Astrocyte of the hippocampus (primary cell): Measurements from ENCODE around the gene CACNA2D3.
"Not testable (repeated sequence)": the region's sequence is repeated elsewhere in the genome, so short reads cannot be mapped to it uniquely, and the experiment has no call there.

Source experiments
- DNase-seq: peaks from one replicate; pipeline ENCODE4 v3.0.0; 2011; ENCODE audit warnings: low read depth, low spot score

The CACNA2D3 gene

DNA sequence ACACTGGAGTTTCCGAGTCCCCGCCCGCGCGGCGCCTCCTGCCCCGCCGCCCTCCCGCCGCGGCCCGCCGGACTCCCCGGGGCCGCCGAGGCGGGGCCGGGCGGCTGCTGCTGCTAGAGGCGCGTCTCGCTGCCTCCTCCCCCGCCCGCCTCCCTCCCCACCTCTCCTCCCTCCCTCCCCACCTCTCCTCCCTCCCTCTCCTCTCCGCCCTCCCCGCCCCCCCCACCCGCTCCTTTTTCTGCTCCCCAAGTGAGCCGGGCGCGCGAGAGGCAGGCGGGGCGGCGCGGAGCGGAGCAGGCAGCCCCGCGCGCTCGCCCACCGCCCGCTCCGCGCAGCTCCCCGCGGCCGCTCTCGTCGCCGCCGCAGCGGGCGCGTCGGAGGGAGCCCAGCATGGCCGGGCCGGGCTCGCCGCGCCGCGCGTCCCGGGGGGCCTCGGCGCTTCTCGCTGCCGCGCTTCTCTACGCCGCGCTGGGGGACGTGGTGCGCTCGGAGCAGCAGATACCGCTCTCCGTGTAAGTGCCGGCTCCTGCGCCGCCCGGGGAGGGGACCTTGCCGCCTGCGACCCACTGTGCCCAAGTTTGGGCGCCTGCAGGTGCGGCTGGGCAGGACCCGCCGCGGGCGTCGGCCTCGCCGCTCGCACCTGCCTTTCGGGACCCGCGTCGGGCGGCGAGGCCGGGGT is at the start of gene CACNA2D3:
Gene CACNA2D3, plus strand, starts transcription at position 229 of the 679 bp plus-strand sequence.
- DNase-seq, result peak; percentile 46

DNA sequence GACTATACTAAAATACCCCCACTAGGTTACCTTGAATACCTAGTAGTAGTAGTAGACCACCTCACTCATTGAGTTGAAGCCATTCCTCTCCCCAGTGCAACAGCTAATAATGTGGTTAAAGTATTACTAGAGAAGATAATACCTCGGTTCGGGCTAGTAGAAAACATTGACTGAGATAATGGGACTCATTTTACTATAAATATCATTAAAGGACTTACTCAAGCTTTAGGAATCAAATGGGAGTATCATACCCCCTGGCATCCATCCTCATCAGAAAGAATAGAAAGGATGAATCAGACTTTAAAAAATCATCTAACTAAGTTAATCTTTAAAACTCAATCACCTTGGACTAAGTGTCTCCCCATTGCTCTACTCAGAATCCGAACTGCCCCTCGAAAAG is 49.0 kb upstream of the CACNA2D3 start:
- no peak for DNase-seq

DNA sequence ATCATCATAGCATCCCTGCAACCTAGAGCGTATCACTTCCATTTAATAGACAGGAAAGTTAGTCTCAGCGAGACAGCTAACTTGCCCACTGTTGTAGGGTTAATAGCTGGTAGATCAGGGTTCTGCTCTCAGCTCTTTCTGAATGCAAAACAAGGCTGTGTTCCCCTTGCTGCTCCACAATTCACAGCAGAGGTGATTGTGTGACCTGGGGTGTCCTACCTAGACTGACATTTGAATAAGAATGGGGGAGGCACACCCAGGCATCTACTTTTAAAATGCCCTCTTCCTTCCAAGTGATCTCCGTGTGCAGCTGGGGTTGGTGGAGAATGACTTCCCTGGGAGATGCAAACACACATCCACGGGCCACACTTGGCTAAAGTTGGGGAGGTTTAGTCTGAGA is 43.0 kb upstream of the CACNA2D3 start:
- no peak for DNase-seq

DNA sequence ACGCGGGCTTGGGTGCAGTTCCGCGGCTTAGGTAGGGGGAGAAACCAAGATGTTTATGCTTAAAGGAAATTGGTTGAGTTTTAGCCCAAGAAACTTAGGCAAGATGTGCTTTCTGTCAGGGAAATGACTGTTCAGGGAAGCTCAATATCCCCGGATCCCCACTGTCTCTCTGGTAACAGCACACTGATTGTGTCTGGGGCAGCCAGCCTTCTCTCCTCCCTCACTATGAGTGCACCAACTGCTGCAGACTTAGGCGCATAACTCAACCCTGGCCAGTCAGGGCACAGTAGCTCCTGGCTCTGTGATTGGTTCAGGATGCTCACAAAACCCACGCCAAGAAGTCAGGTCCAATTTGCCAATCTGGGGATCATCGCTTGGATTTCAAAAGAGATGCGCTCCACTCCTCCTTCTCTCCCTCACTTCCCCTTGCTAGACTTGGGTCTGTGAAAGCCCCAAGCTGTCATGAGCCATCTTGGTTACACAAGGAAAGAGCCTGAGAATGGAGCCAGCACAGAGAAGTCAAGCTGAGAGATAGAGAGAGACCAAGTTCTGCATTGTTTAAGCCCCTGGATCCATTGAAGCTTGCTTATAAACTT is 42.5 kb upstream of the CACNA2D3 start:
- no peak for DNase-seq

DNA sequence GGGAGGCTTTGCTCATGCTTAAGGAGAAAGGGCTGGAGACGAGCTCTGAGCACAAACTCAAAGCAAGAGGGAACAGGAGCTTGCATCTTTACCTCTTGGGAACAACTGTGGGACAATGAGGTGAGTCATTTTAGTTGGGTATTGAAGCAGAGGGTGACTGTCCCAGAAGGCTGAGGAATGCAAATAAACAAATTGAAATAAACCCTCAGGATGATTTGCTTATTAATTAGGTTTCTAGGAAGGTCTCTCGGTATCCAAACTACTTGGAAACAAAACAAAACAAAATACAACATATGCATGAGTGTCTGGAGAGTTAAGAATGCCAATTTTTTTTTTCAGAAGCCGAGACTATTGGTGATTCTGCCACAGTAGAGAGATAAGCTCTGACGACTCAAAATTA is 38.4 kb upstream of the CACNA2D3 start:
- DNase-seq, result no peak

DNA sequence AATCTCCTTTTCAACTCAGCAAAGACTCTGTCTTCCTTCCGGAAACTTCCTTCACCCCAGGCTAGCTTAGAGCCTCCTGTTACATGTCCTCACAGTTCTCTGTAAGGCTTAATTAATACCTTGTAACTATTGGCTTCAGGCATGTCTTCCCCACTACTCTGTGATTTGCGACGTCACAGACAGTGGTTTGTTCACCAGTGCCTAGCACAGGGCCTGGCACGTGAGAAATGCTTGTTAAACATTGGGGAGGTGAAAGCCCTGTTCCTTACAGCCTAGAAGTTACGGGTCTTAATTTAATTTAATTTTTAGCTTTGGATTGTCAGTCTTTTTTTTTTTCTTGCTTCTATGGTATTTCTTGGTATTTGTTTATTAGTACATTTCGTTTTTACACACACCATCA is 36.4 kb upstream of the CACNA2D3 start:
- no peak for DNase-seq

DNA sequence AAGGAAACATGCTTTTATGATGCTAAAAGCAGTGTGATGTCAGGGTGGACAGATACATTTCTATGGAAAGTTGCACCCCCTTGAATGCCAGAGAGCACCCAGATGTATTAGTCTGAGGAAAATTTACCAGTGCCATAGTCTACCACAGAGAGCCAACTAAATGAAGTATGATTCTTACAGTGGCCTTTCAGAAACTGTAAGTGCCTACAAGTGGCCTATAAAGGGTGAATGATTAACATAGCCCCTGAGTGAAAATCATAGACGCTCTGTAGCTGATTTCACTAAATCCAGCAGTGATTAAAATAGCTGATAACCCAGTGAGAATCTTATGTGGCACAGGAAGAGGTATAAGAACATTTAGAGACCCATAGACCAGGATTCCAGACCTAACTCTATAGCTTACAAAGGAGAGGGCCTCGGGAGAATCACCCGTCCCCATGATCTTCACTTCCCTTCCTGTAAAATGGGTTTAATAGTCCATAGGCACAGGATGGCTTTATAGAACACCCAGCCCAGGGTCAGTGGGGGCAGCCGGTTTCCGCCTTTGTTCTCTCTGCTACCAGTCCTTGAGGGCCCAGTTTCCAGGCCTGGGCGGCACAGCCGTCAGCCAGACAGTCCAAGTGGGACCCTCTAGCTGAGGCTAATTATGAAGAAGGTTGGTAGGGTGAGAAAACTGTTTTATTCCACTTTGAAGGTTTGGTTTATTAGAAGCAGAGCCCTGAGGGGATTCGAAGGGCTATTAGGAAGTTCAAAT is 35.5 kb upstream of the CACNA2D3 start:
- DNase-seq, result no peak

DNA sequence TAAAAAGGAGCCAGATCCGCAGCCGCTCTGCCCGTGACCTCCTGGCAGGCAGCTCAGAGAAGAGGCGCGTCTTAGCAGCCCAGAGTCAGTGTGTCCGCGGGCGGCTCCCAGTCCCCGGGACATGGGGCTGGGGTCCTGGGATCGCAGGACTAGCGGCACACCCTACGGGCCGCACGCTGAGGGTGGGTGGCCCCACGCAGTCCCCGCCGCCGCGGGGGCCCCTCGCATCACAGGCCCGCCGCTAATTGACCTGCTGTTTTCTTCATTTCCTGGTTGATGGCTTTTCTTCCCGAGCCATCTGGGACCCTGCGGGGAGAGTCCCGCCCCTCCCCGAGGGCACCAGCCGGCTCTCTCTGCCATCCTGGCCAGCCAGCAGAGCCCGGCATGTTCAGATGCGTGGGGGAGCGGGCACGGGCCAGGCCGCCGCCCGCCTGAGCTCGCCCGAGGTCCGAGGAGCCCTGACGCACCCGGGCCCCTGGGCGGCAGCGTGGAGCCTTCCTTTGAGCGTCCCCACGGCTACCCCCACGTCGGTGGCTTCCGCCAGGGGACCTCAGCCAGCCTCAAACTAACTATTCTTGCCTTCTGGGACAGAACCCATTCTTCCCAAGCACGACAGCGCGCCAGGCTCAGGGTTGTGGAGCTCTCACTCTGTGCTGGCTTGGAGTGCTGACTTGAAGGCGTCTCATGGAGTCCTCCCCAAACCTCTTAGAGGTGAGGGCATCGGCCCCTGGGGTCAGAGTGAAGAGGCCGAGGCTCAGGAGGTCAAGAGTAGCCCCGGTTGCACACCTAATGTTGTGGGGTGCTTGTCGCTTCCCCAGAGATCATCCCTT is 34.6 kb upstream of the CACNA2D3 start:
- peak; percentile 31 for DNase-seq

DNA sequence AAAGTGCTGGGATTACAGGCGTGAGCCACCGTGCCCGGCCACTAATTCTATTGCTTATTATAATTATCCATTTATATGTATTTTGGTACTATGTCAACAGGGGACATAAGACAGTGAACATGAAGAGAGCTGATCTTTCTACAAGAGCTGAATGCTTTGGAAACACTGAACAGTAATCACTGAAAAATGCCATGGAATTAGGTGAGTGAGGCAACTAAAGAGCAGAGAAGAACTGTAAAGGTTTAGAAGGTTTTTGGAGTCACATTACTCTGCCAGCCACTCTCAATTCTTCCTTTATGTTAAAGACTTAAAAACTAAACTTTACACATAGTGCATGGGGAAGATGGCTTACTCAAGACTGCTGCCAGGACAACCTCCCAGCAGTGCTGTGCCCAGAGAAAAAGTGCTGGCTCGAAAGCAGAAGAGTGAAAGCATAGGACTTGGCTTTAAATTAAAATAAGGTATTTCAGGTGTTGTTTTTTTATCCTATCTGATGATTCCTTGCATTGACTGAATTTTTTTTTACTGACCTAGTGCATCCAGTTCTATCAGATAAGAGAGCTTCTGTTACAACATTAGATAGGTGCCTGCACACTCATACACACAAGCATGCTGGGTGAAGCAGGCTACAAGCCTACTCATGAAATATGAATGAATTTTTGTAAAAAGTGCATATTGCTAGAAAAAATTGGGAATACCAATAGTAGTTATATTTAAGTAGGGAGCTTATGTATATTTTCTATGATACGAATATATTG is 28.7 kb upstream of the CACNA2D3 start:
- no peak for DNase-seq

DNA sequence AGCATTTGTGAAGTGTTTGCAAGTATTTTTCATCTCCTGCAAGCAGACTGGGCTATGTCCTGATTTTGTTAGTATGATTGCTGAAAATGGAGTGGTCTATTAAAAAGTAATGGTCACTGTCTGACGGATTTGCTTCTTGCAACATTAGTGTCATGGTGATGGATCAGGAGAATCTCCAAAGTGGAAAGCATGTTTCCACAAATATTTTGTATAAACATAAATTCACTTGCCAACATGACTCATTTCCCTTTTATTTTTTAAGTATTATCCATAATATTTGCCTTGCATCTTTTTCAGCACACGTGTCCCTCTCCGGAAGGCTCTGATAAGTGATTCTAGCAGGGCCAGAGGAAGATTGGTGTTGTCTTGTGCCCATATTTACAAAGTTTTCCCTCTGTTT is 27.4 kb upstream of the CACNA2D3 start:
- no peak for DNase-seq

DNA sequence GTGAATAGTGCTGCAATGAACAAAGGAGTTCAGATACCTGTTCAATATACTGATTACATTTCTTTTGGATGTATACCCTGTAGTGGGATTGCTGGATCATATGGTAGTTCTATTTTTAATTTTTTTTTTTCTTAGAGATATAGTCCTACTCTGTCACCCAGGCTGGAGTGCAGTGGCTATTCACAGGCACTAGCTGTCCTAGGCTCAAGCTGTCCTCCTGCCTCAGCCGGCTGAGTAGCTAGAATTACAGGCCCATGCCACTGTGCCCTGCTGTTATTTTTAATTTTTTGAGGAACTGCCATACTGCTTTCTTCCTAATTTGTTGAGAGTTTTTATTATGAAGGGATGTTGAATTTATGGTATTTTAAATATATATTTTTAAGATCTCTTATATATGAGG is 23.0 kb upstream of the CACNA2D3 start:
- no peak for DNase-seq

DNA sequence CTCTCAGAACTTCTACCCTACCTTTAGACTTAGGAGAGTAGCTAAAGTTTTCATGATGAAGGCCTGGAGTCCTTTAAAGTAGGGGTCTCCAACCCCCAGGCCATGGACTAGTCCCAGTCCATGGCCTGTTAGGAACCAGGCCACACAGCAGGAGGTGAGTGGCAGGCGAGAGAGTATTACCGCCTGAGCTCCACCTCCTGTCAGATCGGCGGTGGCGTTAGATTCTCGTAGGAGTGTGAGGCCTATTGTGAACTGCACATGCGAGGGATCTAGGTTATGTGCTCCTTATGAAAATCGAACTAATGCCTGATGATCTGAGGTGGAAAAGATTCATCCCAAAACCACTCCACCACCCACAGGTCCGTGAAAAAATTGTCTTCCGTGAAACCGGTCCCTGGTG is 18.3 kb upstream of the CACNA2D3 start:
- no peak for DNase-seq

DNA sequence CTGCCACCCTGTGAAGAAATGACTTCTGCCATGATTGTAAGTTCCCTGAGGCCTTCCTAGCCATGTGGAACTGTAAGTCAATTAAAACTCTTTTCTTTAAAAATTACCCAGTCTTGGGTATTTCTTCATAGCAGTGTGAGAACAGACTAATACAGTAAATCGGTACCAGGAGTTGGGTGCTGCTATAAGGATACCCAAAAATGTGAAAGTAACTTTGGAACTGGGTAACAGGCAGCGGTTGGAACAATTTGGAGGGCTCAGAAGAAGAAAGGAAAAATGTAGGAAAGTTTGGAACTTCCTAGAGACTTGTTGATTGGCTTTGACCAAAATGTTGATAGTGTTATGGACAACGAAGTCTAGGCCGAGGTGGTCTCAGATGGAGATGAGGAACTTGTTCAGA is 6.2 kb upstream of the CACNA2D3 start:
- not testable (repeated sequence) for DNase-seq

DNA sequence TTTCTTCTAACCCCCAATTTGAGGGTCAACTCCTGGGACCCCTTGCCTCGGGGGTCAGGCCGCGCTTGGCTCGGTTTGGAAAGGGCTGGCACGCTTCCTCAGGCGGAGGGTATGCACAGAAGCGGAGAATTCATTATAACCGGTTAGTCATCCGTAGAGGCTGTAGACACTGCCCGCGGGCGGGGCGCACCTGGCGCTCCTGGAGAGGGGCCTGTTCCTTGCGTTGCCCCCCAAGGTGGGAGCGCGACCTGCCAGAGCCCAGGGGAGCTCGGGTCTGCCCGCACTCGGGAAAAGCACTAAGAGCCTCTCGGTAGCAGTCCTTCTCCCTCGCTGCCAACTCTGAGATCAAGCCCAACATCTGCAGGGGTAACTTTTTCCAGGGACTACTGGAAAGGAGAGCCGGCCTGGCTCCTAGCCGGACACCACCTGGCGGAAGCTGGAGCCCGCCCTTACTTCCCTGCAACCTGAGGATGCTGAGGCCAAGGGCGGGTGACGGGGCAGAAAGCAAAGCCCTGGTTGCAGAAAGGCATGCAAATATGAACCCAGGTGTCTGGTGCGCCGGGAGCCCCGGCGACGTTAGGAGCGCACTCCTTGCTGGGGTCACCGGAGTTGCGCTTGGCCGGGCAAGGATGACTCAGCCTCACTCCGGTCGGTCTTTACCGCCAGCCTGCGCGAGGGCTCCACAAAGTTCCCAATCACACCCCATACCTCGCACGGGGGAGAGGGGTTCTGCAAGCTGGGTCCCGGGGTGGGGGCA is 1.5 kb upstream of the CACNA2D3 start:
- DNase-seq, result peak; percentile 43

DNA sequence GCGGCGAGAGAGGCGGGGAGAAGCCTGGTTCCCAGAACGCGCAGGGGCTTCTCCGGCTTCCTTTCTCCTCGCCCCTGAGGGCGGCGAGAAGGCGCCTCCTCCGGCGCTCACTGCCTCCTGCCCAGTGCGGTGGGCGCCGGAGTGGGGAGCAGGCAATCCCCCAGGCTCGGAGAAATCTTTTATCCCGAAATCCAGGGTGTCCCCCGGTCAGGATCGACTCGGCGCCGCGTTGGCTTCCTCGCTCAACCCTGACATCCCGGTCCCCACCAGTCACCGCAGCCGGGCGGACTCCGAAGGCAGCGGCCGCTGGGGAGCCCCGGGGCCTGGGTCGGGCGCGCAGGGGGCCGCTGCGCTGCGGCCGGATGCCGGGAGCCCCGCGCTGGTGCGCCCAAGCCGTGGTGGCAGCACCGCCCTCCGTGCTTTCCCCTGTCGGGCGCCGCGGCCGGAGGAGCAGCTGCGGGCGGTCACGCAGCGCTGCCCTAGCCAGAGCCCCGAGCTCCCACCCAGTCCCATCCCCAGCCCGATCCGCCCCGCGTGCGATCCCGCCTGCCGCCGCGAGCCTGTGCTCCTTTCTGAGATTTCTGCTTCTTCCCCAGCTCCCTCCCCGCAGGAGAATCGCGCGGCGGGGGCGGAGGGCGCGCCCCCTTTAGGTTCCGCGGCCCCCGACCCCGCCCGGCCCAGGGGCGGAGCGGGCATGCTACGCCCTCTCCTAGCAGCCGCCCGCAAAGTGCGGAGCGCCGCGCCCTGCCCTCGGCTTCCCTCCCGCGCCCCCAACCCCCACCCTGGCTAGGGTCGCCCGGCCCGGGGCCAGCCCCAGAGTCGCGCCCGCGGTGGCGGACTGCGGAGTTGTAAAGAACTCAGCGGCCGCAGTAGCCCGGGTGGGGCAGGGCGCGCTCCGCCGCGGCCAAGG is 683 bp upstream of the CACNA2D3 start:
- DNase-seq, result peak; percentile 36

DNA sequence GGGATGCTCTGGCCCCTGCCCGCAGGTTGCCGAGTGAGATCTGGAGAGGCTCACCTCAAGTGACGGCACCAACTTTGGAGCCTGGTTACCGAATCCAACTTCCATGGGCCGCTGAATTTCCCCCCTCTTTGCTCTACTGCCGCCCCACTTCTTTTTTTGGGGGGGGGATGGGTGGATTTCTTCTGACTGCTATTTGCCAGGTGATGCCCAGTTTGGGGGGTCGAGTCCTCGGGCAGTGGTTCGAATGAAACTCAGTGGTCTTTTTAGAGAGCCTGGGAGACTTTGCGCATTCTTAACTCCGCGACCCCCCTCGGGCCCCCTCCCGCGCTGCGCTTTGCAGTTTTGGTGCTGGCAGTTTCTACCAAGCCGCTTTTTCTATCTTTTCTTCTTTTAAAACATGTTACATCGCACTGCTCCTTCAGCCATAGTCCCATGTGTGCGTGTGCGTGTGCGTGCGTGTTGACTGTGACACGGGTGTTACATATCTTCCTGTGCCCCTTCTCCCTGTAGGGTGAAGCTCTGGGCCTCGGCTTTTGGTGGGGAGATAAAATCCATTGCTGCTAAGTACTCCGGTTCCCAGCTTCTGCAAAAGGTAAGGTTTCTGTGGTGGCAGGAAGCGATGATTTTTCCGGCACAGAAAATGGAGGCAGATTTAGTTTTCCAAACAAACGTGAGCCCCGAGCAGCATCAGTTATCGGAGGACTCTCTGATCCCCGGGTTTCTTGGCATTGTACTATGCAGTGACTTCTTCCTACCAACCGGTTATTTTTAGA is 837 bp downstream of the CACNA2D3 start:
- DNase-seq, result peak; percentile 8

DNA sequence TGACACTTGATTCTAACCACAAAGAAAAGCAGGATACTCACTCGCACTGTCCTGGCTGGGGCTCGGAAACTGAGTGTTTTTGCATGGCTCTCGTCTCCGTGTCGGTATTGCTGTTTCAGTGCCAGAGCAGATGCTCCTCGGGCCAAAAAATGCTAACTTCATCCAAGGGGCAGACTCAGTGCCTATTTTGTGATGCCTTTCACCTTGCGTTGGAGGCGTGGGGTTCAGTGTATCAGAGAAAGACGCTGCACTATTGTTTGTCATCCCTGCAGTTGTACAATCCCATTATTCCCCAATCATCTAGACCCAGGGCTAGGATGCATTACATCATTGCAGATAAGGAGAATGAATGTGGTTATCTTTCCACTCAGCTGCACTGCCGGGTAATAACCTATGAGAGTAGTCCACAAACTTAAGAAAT is 1.4 kb downstream of the CACNA2D3 start:
- peak; percentile 12 for DNase-seq

DNA sequence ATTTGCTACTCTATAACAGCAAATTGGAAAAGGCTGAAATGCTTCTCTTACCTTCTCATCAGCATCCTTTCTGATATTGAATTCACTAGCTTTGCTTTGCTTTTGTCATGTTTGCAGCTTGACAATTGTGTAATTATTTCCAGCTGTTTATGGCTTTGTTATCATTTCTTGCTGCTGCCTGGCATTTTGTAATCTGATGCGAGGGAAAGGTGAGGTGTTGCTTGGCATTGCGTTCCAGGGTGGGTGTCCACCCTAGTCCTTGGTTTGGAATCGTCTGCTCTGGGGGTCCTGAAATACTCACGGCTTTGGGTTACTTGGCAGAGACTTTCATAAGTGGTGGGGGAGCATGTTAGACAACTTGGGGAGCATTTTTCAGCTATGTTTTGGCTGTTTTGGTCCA is 2.9 kb downstream of the CACNA2D3 start:
- DNase-seq, result no peak

DNA sequence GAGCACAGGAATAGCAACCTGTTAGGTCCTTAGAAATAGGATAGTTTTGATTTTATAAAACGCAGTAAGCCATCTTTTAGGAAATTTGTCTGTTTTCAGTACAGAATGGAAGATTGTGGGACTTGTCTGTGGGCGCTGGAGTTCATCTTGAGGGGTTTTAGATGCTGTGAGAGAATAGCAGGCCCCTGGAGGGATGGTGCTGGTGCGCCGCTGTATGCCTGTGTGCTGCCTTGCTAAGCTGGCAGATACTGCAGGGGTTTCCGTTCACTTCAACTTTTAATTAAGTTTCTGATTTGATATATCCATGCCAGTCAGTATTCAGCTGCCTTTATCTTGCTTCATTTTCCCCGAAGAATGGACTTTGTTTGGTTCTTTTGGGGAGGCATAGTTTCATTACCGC is 4.2 kb downstream of the CACNA2D3 start:
- DNase-seq, result no peak
